Psoas muscle (tissue), 8 donors: Measurements from ENCODE around the gene LIN7B. TPM values are rescaled to one million over a fixed set of nuclear protein-coding genes. Genes with fewer than 3 reads are reported as not detected.

Experiments
- ATAC-seq, 4 donors: fragments of 200-7000 bp; cut with Tn5 transposase; one replicate each; pipeline ENCODE4 v1.9.1; 2020; ENCODE audit warnings: moderate library complexity in 3 of 4, mild to moderate bottlenecking in 2 of 4
- DNase-seq, 2 donors: peaks; one replicate each; pipeline ENCODE4 v3.0.0-alpha.2; 2020
- H3K27ac ChIP-seq: fragments of 200-600 bp; one replicate; pipeline ENCODE4 v1.8.0; 2022
- H3K27me3 ChIP-seq, 3 donors: fragments of 200-600 bp in 1 of 3; one replicate each; pipeline versions ENCODE4 v1.6.1 to v1.8.0; 2013 to 2022; ENCODE audit warnings: low read length in 2 of 3, mild to moderate bottlenecking in 2 of 3, moderate library complexity in 1 of 3; ENCODE audit not compliant: insufficient read depth in 3 of 3
- H3K36me3 ChIP-seq, 2 donors: fragments of 200-600 bp in 1 of 2; one replicate each; pipeline versions ENCODE4 v1.6.1 to v1.8.0; 2013 to 2022; ENCODE audit warnings: low read depth in 1 of 2, mild to moderate bottlenecking in 1 of 2, moderate library complexity in 1 of 2; ENCODE audit not compliant: insufficient read depth in 1 of 2
- H3K4me1 ChIP-seq: fragments of 200-600 bp; one replicate; pipeline ENCODE4 v1.8.0; 2022
- H3K4me3 ChIP-seq: fragments of 200-600 bp; one replicate; pipeline ENCODE4 v1.8.0; 2022; ENCODE audit warnings: mild to moderate bottlenecking
- H3K9me3 ChIP-seq: fragments of 200-600 bp; one replicate; pipeline ENCODE4 v1.8.0; 2022
- WGBS, 3 donors: extraction: QIAGEN DNeasy Blood & Tissue Kit; methylation state at CpG; one replicate each; pipeline versions ENCODE4 v1.1.6 to v1.1.7; 2013; 5-methylcytosine and 5-hydroxymethylcytosine counted together
- intact Hi-C, 2 donors: fragments of 100-400 bp; cut with DNase I; formaldehyde crosslinking; loops; one replicate each; pipeline versions ENCODE4 v1.11.0 to v1.14.2; 2022
- polyA plus RNA-seq, 3 donors: library from polyadenylated mRNA; stranded (reverse); fragments of 200-250 nt; gene quantifications; one replicate each; pipeline ENCODE4 v1.2.3, GENCODE V29; 2013
- total RNA-seq, 4 donors: library from RNA; stranded (reverse); fragmentation: NEBNext Ultra II Directional in 2 of 4; extraction: Animal tissue kit (Norgen Biotek cat#: 25700) in 2 of 4; gene quantifications; one replicate each; pipeline versions ENCODE4 v1.2.1 to v1.2.4, GENCODE V29; 2021 to 2023
- TF ChIP-seq, protein P1 (sequence below): fragments of 200-600 bp; IDR thresholded peaks from one replicate; pipeline ENCODE4 v1.8.0; 2022; ENCODE audit warnings: antibody characterized with exemption
- donor health status: healthy with polysubstance abuse.
- donor health status: DM: no; HTN: no; CAD: no; lungs with moderate emphysema.
- donor health status: Bipolar disorder and iron deficiency.
- donor health status: healthy.
- donor health status: DM: yes; HTN: yes; CAD: no.
- donor health status: DM: no; HTN: no; CAD: no.
- donor health status: DM: no; HTN: no; CAD: no.
- donor health status: DM: yes; HTN: yes; CAD: no.

Gene LIN7B
- total and polyA plus RNA-seq, 7 donors, result 11.8 to 27.9 (median 17.0) TPM

DNA sequence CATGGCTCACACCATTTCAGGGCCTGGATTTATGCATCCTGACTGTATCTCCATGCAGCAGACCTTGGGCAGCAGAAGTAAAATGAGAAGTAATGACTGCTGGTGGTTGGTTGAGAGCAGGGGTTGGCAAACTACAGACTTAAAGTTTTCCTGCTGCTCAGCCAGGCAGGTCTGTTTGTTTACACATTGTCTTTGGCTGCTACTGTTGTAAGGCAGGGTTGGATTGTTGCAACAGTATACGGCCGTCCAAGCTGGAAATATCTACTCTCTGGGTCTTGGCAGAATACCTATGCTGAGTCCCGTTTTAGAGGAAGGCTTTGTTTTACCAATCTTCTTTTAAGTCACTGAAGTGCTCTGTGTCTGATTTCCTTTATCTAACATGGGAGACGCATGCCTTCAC is 15.4 kb upstream of the LIN7B start:
- no peak overlapping the region for H3K4me3 ChIP-seq
- peaks cover 55% of the 10 kb centered on the region for H3K4me1 ChIP-seq
- H3K27me3 ChIP-seq, result no peaks in the 10 kb centered on the region
- ATAC-seq, result peak; percentile 30 to 52 (median 44)
- no peak for DNase-seq
- peak overlapping the region; percentile 23 for H3K27ac ChIP-seq
- intact Hi-C loops, result loop anchor here (1.0 to 5.0 kb wide), 3 partner anchors 44 to 99 kb away; no protein-coding TSS in a partner anchor
- TF ChIP-seq, protein P1, sequence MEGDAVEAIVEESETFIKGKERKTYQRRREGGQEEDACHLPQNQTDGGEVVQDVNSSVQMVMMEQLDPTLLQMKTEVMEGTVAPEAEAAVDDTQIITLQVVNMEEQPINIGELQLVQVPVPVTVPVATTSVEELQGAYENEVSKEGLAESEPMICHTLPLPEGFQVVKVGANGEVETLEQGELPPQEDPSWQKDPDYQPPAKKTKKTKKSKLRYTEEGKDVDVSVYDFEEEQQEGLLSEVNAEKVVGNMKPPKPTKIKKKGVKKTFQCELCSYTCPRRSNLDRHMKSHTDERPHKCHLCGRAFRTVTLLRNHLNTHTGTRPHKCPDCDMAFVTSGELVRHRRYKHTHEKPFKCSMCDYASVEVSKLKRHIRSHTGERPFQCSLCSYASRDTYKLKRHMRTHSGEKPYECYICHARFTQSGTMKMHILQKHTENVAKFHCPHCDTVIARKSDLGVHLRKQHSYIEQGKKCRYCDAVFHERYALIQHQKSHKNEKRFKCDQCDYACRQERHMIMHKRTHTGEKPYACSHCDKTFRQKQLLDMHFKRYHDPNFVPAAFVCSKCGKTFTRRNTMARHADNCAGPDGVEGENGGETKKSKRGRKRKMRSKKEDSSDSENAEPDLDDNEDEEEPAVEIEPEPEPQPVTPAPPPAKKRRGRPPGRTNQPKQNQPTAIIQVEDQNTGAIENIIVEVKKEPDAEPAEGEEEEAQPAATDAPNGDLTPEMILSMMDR, result no peak
- H3K36me3 ChIP-seq, result peaks cover 8 to 88% of the 10 kb centered on the region in 2 donors
- WGBS, 3 donors, result 43 to 48% (median 46%) methylated on average over 4 of the region's 4 CpGs
- no peaks in the 10 kb centered on the region for H3K9me3 ChIP-seq

DNA sequence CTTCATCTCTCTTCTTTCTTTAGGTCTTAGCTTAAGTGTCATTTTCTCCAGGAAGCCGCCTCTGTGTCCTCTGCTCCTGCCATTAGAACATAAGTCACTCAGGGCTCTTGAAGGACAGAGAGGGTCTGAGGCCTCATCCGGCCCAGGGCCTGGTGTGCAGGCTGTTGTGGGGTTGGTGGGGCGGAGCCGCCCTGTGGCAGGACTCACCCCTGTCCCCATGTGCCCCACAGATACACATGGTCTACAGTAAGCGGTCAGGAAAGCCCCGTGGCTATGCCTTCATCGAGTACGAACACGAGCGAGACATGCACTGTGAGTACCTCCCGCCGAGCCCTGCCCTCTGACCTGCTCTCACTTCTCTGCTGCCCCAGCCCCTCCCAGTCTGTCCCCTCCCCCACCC is 13.0 kb upstream of the LIN7B start:
- Histone ChIP-seq H3K4me1 (peaks cover 36% of the 10 kb centered on the region), H3K9me3 (no peaks in the 10 kb centered on the region), H3K27ac (peak overlapping the region; percentile 9), H3K36me3 (peaks cover 8 to 97% of the 10 kb centered on the region in 2 donors), H3K4me3 (no peak overlapping the region), H3K27me3 (no peaks in the 10 kb centered on the region)
- intact Hi-C loops, result no loop called here
- WGBS, 3 donors, result 79 to 83% (median 80%) methylated on average over 12 of the region's 12 CpGs
- TF ChIP-seq, protein P1, result no peak
- ATAC-seq (no peak), DNase-seq (no peak)

GRCh38 chr19:49102303-49102702 is 11.9 kb upstream of the LIN7B start:
- Histone ChIP-seq H3K9me3 (no peaks in the 10 kb centered on the region), H3K4me1 (peaks cover 31% of the 10 kb centered on the region), H3K27me3 (no peaks in the 10 kb centered on the region), H3K36me3 (peaks cover 8 to 97% of the 10 kb centered on the region in 2 donors), H3K27ac (no peak overlapping the region), H3K4me3 (no peak overlapping the region)
- ATAC-seq (no peak), DNase-seq (no peak)
- intact Hi-C loops, result no loop called here
- WGBS, 3 donors, result 70 to 79% (median 74%) methylated on average over 12 of the region's 12 CpGs
- TF ChIP-seq, protein P1, result no peak

- TF ChIP-seq, protein P1, result no peak
- Histone ChIP-seq H3K27me3 (no peaks in the 10 kb centered on the region), H3K27ac (no peak overlapping the region), H3K9me3 (no peaks in the 10 kb centered on the region), H3K4me1 (peaks cover 20% of the 10 kb centered on the region), H3K36me3 (peaks cover 8 to 100% of the 10 kb centered on the region in 2 donors), H3K4me3 (no peak overlapping the region)
- DNase-seq (no peak), ATAC-seq (no peak)
- intact Hi-C loops, result no loop called here
- WGBS, 3 donors, result 85 to 89% (median 86%) methylated on average over 27 to 33 of the region's 33 CpGs
Measured at GRCh38 chr19:49103331-49104085, 10.7 kb upstream of the LIN7B start.
